ENCODE results near the gene CASQ1.

DNA sequence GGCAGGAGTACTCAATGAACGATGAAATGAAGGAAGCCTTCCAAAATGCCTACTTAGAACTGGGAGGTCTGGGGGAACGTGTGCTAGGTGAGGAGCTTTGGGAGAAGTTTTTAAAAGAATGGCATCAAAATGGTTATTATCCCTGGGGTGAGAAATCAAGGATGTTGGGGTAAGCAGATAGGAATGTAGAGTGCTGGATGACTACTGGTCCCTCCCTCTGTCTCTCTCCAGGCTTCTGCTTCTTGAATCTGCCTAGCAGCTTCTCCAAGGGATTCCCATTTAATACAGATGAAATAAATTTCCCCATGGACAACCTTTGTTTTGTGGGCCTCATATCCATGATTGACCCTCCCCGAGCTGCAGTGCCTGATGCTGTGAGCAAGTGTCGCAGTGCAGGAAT, 19.0 kb upstream of the CASQ1 start:
- TF ChIP-seq EZH2 (IDR thresholded peaks at IDR 0.05) (no peak), POLR2AphosphoS5 (IDR thresholded peaks at IDR 0.05; ENCODE audit: borderline replicate concordance, low read depth, low read length) (no peak), FOXP2 (optimal IDR thresholded peaks at IDR 0.05; ENCODE audit: control extremely low read depth, extremely low read length, insufficient read depth) (no peak)
